Keratinocyte (primary cell): Measurements from ENCODE around the gene STK32B. TPM values are rescaled to one million over a fixed set of nuclear protein-coding genes. Genes with fewer than 3 reads are reported as not detected.

Source experiments
- DNase-seq: peaks from one replicate; pipeline ENCODE4 v3.0.0-alpha.2; 2011; ENCODE audit warnings: low read depth, missing footprints, low spot score
- FAIRE-seq: peaks from 2 replicates; lab custom pipeline; 2011; peaks lifted over from hg19 to GRCh38; lab: Jason Lieb, UNC
- H2AFZ ChIP-seq: 2 replicates; pipeline ENCODE4 v1.6.0; 2012; ENCODE audit warnings: low read length, control low read depth, inconsistent platforms; ENCODE audit not compliant: control insufficient read depth
- H3K27ac ChIP-seq: 2 replicates; pipeline ENCODE4 v1.5.1; 2011; ENCODE audit warnings: low read length; ENCODE audit not compliant: control insufficient read depth, insufficient read depth
- H3K27me3 ChIP-seq: 3 replicates; pipeline ENCODE4 v1.6.0; 2011; ENCODE audit warnings: low read length; ENCODE audit not compliant: control insufficient read depth, insufficient read depth; ENCODE audit errors: extremely low read depth
- H3K36me3 ChIP-seq, 2 experiments: 2 replicates in 1 of 2; 3 replicates in 1 of 2; pipeline ENCODE4 v1.5.1; 2011; ENCODE audit warnings: low read length in 2 of 2, mild to moderate bottlenecking in 1 of 2; ENCODE audit not compliant: control insufficient read depth in 2 of 2, insufficient read depth in 2 of 2; ENCODE audit errors: extremely low read depth in 1 of 2
- H3K4me1 ChIP-seq: 3 replicates; pipeline ENCODE4 v1.5.1; 2011; ENCODE audit warnings: low read length; ENCODE audit not compliant: control insufficient read depth, insufficient read depth; ENCODE audit errors: extremely low read depth
- H3K4me2 ChIP-seq: 3 replicates; pipeline ENCODE4 v1.6.0; 2011; ENCODE audit warnings: low read depth, low read length; ENCODE audit not compliant: control insufficient read depth, insufficient read depth; ENCODE audit errors: extremely low read depth
- H3K4me3 ChIP-seq, 3 experiments: fragments of 200-600 bp in 1 of 3; sonication (generic) in 1 of 3; 2 replicates in 2 of 3; 3 replicates in 1 of 3; pipeline ENCODE4 v1.5.1; 2011 to 2016; ENCODE audit warnings: low read length in 3 of 3, mild to moderate bottlenecking in 3 of 3, control low read depth in 2 of 3, inconsistent platforms in 1 of 3, low read depth in 1 of 3, mixed read lengths in 1 of 3, mixed run types in 1 of 3, moderate library complexity in 1 of 3; ENCODE audit not compliant: control insufficient read depth in 2 of 3, insufficient read depth in 2 of 3; ENCODE audit errors: extremely low read depth in 1 of 3
- H3K79me2 ChIP-seq: 2 replicates; pipeline ENCODE4 v1.6.0; 2012; ENCODE audit warnings: low read length; ENCODE audit not compliant: control insufficient read depth, insufficient read depth
- H3K9ac ChIP-seq: 3 replicates; pipeline ENCODE4 v1.6.0; 2011; ENCODE audit warnings: low read length; ENCODE audit not compliant: control insufficient read depth, insufficient read depth; ENCODE audit errors: extremely low read depth
- H3K9me1 ChIP-seq: 3 replicates; pipeline ENCODE4 v1.6.0; 2011; ENCODE audit warnings: low read length; ENCODE audit not compliant: control insufficient read depth, insufficient read depth; ENCODE audit errors: extremely low read depth
- H3K9me3 ChIP-seq: 2 replicates; pipeline ENCODE4 v1.5.1; 2012; ENCODE audit warnings: low read depth, low read length; ENCODE audit not compliant: control insufficient read depth
- H4K20me1 ChIP-seq: 3 replicates; pipeline ENCODE4 v1.6.0; 2011; ENCODE audit warnings: low read length; ENCODE audit not compliant: control insufficient read depth, insufficient read depth; ENCODE audit errors: extremely low read depth
- CTCF ChIP-seq, 3 experiments: IDR thresholded peaks in 1 of 3; conservative IDR thresholded peaks in 1 of 3; optimal IDR thresholded peaks in 1 of 3; 2 replicates in 2 of 3; 3 replicates in 1 of 3; pipeline versions ENCODE3 to v1.5.1; 2011; ENCODE audit warnings: low read length in 3 of 3, mild to moderate bottlenecking in 3 of 3, moderate library complexity in 2 of 3, control low read depth in 1 of 3, inconsistent platforms in 1 of 3; ENCODE audit not compliant: insufficient read depth in 2 of 3; ENCODE audit errors: extremely low read depth in 1 of 3
- EZH2 ChIP-seq: IDR thresholded peaks from one replicate; pipeline ENCODE4 v1.6.1; 2012; ENCODE audit warnings: inconsistent platforms, mild to moderate bottlenecking, low read length, moderate library complexity
- dilution Hi-C: fragments of 300-500 bp; cut with MboI; formaldehyde crosslinking; loops from one replicate; pipeline ENCODE4 v1.7.0; 2020; ENCODE audit warnings: low sequenced_read_pairs; ENCODE audit not compliant: extremely low pct_ligation_motif_present
- polyA plus RNA-seq, 5 experiments: library from polyadenylated mRNA; depleted of rRNA in 3 of 5; stranded (reverse) in 3 of 5; stranded (forward) in 1 of 5; unstranded in 1 of 5; fragments of >200 nt; gene quantifications; 1 replicate in 1 of 5; 2 replicates in 3 of 5; 3 replicates in 1 of 5; pipeline versions ENCODE4 v1.2.1 to v1.2.3, GENCODE V29; 2011 to 2012; ENCODE audit warnings: missing spikeins in 2 of 5, low read depth in 1 of 5, low replicate concordance in 1 of 5

Gene STK32B
- polyA plus RNA-seq, 1 donor (not counting 4 experiments of a cell fraction or from before 2014, with no cell fraction given) = 3.4 TPM

GRCh38 chr4:5373327-5373726 lies 322.0 kb downstream of the STK32B start:
- Histone ChIP-seq H3K79me2 (no peaks in the 10 kb centered on the region), H3K9ac (no peak overlapping the region), H3K4me3 (no peak overlapping the region), H4K20me1 (no peaks in the 10 kb centered on the region), H3K9me1 (no peaks in the 10 kb centered on the region), H3K27ac (no peak overlapping the region), H3K27me3 (no peaks in the 10 kb centered on the region), H3K4me1 (no peaks in the 10 kb centered on the region), H3K36me3 (no peaks in the 10 kb centered on the region), H2AFZ (no peak overlapping the region), H3K9me3 (no peaks in the 10 kb centered on the region), H3K4me2 (no peak overlapping the region)
- TF ChIP-seq EZH2 = no peak
- no peak for TF ChIP-seq CTCF (optimal IDR thresholded peaks at IDR 0.05 in 1 of 3, IDR thresholded peaks at IDR 0.05 in 1 of 3, conservative IDR thresholded peaks at IDR 0.05 in 1 of 3; ENCODE audit: extremely low read depth in 1 of 3, insufficient read depth in 2 of 3, low read length in 3 of 3)
- FAIRE-seq (no peak), DNase-seq (no peak)
- dilution Hi-C loops = no loop called here

DNA sequence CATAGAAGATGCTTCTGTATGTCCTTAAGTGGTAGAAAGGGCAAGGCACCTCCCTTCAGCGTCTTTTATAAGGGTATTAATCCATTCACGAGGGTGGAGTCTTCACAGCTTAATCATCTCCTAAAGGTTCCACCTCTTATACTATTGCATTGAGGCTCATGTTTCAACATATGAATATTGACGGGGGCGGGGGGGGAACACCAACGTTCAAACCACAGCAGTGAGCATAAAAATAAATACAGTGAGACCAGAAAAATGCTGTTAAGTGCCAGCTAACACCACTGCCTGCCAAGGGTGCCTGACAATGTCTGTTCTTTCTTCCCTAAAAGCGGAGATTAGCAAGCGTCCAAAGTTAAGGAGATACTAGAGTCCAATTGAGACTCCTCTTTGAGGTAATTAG lies 323.3 kb downstream of the STK32B start:
- Histone ChIP-seq H4K20me1 (no peaks in the 10 kb centered on the region), H2AFZ (no peak overlapping the region), H3K4me3 (no peak overlapping the region), H3K9ac (no peak overlapping the region), H3K9me3 (no peaks in the 10 kb centered on the region), H3K36me3 (no peaks in the 10 kb centered on the region), H3K4me1 (no peaks in the 10 kb centered on the region), H3K27ac (no peak overlapping the region), H3K27me3 (no peaks in the 10 kb centered on the region), H3K4me2 (no peak overlapping the region), H3K9me1 (no peaks in the 10 kb centered on the region), H3K79me2 (no peaks in the 10 kb centered on the region)
- FAIRE-seq (no peak), DNase-seq (no peak)
- dilution Hi-C loops = no loop called here
- no peak for TF ChIP-seq EZH2
- TF ChIP-seq CTCF (optimal IDR thresholded peaks at IDR 0.05 in 1 of 3, IDR thresholded peaks at IDR 0.05 in 1 of 3, conservative IDR thresholded peaks at IDR 0.05 in 1 of 3; ENCODE audit: extremely low read depth in 1 of 3, insufficient read depth in 2 of 3, low read length in 3 of 3) = no peak
